Measurements from ENCODE around the gene AATK. TPM values are rescaled to one million over a fixed set of nuclear protein-coding genes. Genes with fewer than 3 reads are reported as not detected.

AATK gene
- total and polyA plus RNA-seq, 2 experiments from 2014 or later, result 1.1 to 5.0 TPM

GRCh38 chr17:81183316-81183715, 17.3 kb upstream of the AATK start (continued):
- TF ChIP-seq, protein P1, sequence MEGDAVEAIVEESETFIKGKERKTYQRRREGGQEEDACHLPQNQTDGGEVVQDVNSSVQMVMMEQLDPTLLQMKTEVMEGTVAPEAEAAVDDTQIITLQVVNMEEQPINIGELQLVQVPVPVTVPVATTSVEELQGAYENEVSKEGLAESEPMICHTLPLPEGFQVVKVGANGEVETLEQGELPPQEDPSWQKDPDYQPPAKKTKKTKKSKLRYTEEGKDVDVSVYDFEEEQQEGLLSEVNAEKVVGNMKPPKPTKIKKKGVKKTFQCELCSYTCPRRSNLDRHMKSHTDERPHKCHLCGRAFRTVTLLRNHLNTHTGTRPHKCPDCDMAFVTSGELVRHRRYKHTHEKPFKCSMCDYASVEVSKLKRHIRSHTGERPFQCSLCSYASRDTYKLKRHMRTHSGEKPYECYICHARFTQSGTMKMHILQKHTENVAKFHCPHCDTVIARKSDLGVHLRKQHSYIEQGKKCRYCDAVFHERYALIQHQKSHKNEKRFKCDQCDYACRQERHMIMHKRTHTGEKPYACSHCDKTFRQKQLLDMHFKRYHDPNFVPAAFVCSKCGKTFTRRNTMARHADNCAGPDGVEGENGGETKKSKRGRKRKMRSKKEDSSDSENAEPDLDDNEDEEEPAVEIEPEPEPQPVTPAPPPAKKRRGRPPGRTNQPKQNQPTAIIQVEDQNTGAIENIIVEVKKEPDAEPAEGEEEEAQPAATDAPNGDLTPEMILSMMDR (conservative IDR thresholded peaks at IDR 0.05; ENCODE audit: low read depth in 2 of 2), result no peak
- no peak for TF ChIP-seq EZH2 (IDR thresholded peaks at IDR 0.05; ENCODE audit: low read depth, unreplicated experiment)
- no peak for TF ChIP-seq EZH2phosphoT487 (IDR thresholded peaks at IDR 0.05; ENCODE audit: unreplicated experiment)

GRCh38 chr17:81182596-81182995, 16.6 kb upstream of the AATK start:
- Histone ChIP-seq H3K27me3 (ENCODE audit: insufficient read depth) (no peaks in the 10 kb centered on the region), H3K4me2 (no peak overlapping the region), H3K36me3 (ENCODE audit: insufficient read depth) (no peaks in the 10 kb centered on the region), H3K4me3 (no peak overlapping the region), H2AFZ (no peak overlapping the region), H3K4me1 (ENCODE audit: insufficient read depth) (no peaks in the 10 kb centered on the region), H3F3A (replicated peaks; ENCODE audit: low read depth) (no peaks in the 10 kb centered on the region), H4K20me1 (replicated peaks; ENCODE audit: insufficient read depth) (no peaks in the 10 kb centered on the region), H3K9me2 (ENCODE audit: insufficient read depth) (no peaks in the 10 kb centered on the region), H3K79me2 (replicated peaks; ENCODE audit: insufficient read depth) (no peaks in the 10 kb centered on the region), H3K27ac (ENCODE audit: low read depth) (no peak overlapping the region)
- no peak overlapping the region for H3K4me3 Mint-ChIP-seq
- no peak overlapping the region for H3K27ac Mint-ChIP-seq
- DNase-seq (ENCODE audit: low spot score) (no peak), ATAC-seq (no peak)
- H3K9me3 Mint-ChIP-seq, result no peaks in the 10 kb centered on the region; the same call in 2 of the 3 replicates
- H3K27me3 Mint-ChIP-seq (ENCODE audit: insufficient read depth, low read depth, poor library complexity), result peaks cover 11% of the 10 kb centered on the region
- no peaks in the 10 kb centered on the region; the same call in 2 of the 3 replicates for H3K4me1 Mint-ChIP-seq
- H3K36me3 Mint-ChIP-seq (ENCODE audit: low read depth), result no peaks in the 10 kb centered on the region
- TF ChIP-seq JUNB (IDR thresholded peaks at IDR 0.05; ENCODE audit: unreplicated experiment) (no peak), CREB1 (CRISPR knock-in tag; IDR thresholded peaks at IDR 0.05; ENCODE audit: low read depth) (no peak), ZNF331 (CRISPR knock-in tag; IDR thresholded peaks at IDR 0.05; ENCODE audit: low read depth) (no peak), EZH2phosphoT487 (IDR thresholded peaks at IDR 0.05; ENCODE audit: unreplicated experiment) (no peak), ZNF462 (CRISPR knock-in tag; IDR thresholded peaks at IDR 0.05) (no peak), EZH2 (IDR thresholded peaks at IDR 0.05; ENCODE audit: low read depth, unreplicated experiment) (no peak)
- TF ChIP-seq, protein P2, sequence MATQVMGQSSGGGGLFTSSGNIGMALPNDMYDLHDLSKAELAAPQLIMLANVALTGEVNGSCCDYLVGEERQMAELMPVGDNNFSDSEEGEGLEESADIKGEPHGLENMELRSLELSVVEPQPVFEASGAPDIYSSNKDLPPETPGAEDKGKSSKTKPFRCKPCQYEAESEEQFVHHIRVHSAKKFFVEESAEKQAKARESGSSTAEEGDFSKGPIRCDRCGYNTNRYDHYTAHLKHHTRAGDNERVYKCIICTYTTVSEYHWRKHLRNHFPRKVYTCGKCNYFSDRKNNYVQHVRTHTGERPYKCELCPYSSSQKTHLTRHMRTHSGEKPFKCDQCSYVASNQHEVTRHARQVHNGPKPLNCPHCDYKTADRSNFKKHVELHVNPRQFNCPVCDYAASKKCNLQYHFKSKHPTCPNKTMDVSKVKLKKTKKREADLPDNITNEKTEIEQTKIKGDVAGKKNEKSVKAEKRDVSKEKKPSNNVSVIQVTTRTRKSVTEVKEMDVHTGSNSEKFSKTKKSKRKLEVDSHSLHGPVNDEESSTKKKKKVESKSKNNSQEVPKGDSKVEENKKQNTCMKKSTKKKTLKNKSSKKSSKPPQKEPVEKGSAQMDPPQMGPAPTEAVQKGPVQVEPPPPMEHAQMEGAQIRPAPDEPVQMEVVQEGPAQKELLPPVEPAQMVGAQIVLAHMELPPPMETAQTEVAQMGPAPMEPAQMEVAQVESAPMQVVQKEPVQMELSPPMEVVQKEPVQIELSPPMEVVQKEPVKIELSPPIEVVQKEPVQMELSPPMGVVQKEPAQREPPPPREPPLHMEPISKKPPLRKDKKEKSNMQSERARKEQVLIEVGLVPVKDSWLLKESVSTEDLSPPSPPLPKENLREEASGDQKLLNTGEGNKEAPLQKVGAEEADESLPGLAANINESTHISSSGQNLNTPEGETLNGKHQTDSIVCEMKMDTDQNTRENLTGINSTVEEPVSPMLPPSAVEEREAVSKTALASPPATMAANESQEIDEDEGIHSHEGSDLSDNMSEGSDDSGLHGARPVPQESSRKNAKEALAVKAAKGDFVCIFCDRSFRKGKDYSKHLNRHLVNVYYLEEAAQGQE (IDR thresholded peaks at IDR 0.05; ENCODE audit: unreplicated experiment), result no peak
- TF ChIP-seq, protein P3, sequence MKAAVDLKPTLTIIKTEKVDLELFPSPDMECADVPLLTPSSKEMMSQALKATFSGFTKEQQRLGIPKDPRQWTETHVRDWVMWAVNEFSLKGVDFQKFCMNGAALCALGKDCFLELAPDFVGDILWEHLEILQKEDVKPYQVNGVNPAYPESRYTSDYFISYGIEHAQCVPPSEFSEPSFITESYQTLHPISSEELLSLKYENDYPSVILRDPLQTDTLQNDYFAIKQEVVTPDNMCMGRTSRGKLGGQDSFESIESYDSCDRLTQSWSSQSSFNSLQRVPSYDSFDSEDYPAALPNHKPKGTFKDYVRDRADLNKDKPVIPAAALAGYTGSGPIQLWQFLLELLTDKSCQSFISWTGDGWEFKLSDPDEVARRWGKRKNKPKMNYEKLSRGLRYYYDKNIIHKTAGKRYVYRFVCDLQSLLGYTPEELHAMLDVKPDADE (IDR thresholded peaks at IDR 0.05), result no peak
- TF ChIP-seq, protein P1 (conservative IDR thresholded peaks at IDR 0.05; ENCODE audit: low read depth in 2 of 2), result no peak

Measured in GM23338 (cell line).